Transverse colon (tissue), 4 donors: ENCODE results near the gene KRT81. TPM values are rescaled to one million over a fixed set of nuclear protein-coding genes. Genes with fewer than 3 reads are reported as not detected.

Experiments
- DNase-seq: peaks from one replicate; pipeline ENCODE4 v3.0.0-alpha.2; 2019
- H3K27ac ChIP-seq, 4 donors: fragments of 200-600 bp; sonication (generic); 2 replicates each; pipeline ENCODE4 v1.5.1; 2016 to 2018; ENCODE audit warnings: inconsistent platforms in 4 of 4
- H3K27me3 ChIP-seq: fragments of 200-600 bp; sonication (generic); 2 replicates; pipeline ENCODE4 v1.5.1; 2017; ENCODE audit warnings: inconsistent platforms
- H3K36me3 ChIP-seq, 4 donors: fragments of 200-600 bp; sonication (generic); 2 replicates each; pipeline ENCODE4 v1.5.1; 2017 to 2019; ENCODE audit warnings: inconsistent platforms in 4 of 4
- H3K4me1 ChIP-seq, 4 donors: fragments of 200-600 bp; sonication (generic); 2 replicates each; pipeline ENCODE4 v1.5.1; 2017 to 2020; ENCODE audit warnings: inconsistent platforms in 4 of 4
- H3K4me3 ChIP-seq, 4 donors: fragments of 200-600 bp; sonication (generic); 1 replicate in 1 of 4; 2 replicates in 3 of 4; pipeline versions ENCODE4 v1.5.1 to v1.6.1; 2017 to 2019; ENCODE audit warnings: inconsistent platforms in 4 of 4
- H3K9me3 ChIP-seq, 2 donors: fragments of 200-600 bp; sonication (generic); 2 replicates each; pipeline ENCODE4 v1.5.1; 2017 to 2019; ENCODE audit warnings: inconsistent platforms in 2 of 2
- EP300 ChIP-seq: sonication (generic); formaldehyde crosslinking; IDR thresholded peaks from one replicate; pipeline ENCODE4 v1.6.1; 2017; ENCODE audit warnings: antibody characterized with exemption, low read depth
- POLR2A ChIP-seq: fragments of 450-650 bp; IDR thresholded peaks from one replicate; pipeline ENCODE4 v1.6.1; 2016; ENCODE audit warnings: antibody characterized with exemption, mild to moderate bottlenecking, moderate library complexity
- POLR2AphosphoS5 ChIP-seq, 3 donors: sonication (generic); formaldehyde crosslinking; IDR thresholded peaks; one replicate each; pipeline ENCODE4 v1.6.1; 2016; ENCODE audit warnings: antibody characterized with exemption in 3 of 3
- WGBS, 2 donors: methylation state at CpG; one replicate each; pipeline ENCODE4 v1.1.5; 2018; ENCODE audit warnings: low coverage in 1 of 2; 5-methylcytosine and 5-hydroxymethylcytosine counted together
- in situ Hi-C, 4 donors: fragments of 200-750 bp; cut with MboI; loops; one replicate each; pipeline versions ENCODE4 v1.15.0 to v1.15.1; 2017; ENCODE audit warnings: low sequenced_read_pairs in 3 of 4, low pct_ligation_motif_present in 1 of 4, low pct_unique_long_range_greater_than_20kb in 1 of 4
- intact Hi-C: fragments of 100-400 bp; cut with DNase I; formaldehyde crosslinking; loops from one replicate; pipeline ENCODE4 v1.15.1; 2023; ENCODE audit warnings: low total_unique reads
- total RNA-seq, 4 donors: library from RNA; depleted of rRNA; stranded (reverse); fragments of >200 nt; gene quantifications; one replicate each; pipeline ENCODE4 v1.1.0, GENCODE V29; 2016
- TF ChIP-seq, protein P1 (sequence below), 5 experiments: fragments of 200-600 bp in 3 of 5; fragments of 450-650 bp in 2 of 5; sonication (generic) in 3 of 5; IDR thresholded peaks; 1 replicate in 2 of 5; 2 replicates in 3 of 5; pipeline ENCODE4 v1.5.1; 2016 to 2017; ENCODE audit warnings: antibody characterized with exemption in 5 of 5, inconsistent platforms in 3 of 5, mild to moderate bottlenecking in 2 of 5, moderate library complexity in 1 of 5

Gene KRT81
- total RNA-seq, 4 donors from 2014 or later = not detected

GRCh38 chr12:52335598-52336262 is 44.4 kb upstream of the KRT81 start:
- TF ChIP-seq POLR2A = no peak
- peak in 1 of 3 donors; percentile 59 for TF ChIP-seq POLR2AphosphoS5 (IDR thresholded peaks at IDR 0.05)
- intact Hi-C loops = no loop called here
- WGBS, 2 donors = 43 to 59% methylated on average over 2 to 4 of the region's 4 CpGs
- H3K4me3 ChIP-seq = no peak overlapping the region
- in situ Hi-C loops = no loop called here
- no peaks in the 10 kb centered on the region for H3K36me3 ChIP-seq
- peak; percentile 74 for DNase-seq
- H3K4me1 ChIP-seq = peaks cover 0 to 8% (median 0%) of the 10 kb centered on the region in 4 donors
- H3K27ac ChIP-seq = no peak overlapping the region
- peaks cover 0 to 5% of the 10 kb centered on the region in 2 donors for H3K9me3 ChIP-seq
- H3K27me3 ChIP-seq = peaks cover 9% of the 10 kb centered on the region

DNA sequence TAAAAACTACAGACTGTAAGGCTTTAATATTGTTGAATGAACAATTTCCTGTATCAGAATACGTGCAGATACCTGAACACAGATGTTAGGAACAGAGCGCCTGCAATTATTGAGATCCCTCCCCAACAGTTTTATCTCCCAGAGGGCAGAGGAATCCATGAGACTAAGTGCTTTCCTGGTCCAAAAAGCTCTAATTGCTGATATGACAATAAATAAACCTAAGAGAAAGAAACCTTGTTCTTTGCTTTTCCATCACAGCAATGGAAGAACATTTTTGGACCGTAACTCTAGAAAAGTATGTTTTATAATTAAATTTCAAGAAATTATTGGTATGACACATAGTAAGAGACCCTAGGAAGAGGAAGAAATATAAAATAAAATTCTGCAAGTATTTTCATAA is 42.9 kb upstream of the KRT81 start:
- Histone ChIP-seq H3K4me3 (no peak overlapping the region), H3K36me3 (no peaks in the 10 kb centered on the region), H3K27ac (no peak overlapping the region), H3K4me1 (peaks cover 0 to 8% (median 0%) of the 10 kb centered on the region in 4 donors), H3K9me3 (peaks cover 0 to 5% of the 10 kb centered on the region in 2 donors), H3K27me3 (peaks cover 9% of the 10 kb centered on the region)
- in situ Hi-C loops = no loop called here
- TF ChIP-seq, protein P1, sequence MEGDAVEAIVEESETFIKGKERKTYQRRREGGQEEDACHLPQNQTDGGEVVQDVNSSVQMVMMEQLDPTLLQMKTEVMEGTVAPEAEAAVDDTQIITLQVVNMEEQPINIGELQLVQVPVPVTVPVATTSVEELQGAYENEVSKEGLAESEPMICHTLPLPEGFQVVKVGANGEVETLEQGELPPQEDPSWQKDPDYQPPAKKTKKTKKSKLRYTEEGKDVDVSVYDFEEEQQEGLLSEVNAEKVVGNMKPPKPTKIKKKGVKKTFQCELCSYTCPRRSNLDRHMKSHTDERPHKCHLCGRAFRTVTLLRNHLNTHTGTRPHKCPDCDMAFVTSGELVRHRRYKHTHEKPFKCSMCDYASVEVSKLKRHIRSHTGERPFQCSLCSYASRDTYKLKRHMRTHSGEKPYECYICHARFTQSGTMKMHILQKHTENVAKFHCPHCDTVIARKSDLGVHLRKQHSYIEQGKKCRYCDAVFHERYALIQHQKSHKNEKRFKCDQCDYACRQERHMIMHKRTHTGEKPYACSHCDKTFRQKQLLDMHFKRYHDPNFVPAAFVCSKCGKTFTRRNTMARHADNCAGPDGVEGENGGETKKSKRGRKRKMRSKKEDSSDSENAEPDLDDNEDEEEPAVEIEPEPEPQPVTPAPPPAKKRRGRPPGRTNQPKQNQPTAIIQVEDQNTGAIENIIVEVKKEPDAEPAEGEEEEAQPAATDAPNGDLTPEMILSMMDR (IDR thresholded peaks at IDR 0.05) = no peak
- TF ChIP-seq POLR2AphosphoS5 (IDR thresholded peaks at IDR 0.05) (no peak), EP300 (no peak), POLR2A (no peak)
- intact Hi-C loops = no loop called here
- WGBS, 2 donors = 85 to 86% methylated on average over 3 of the region's 3 CpGs
- no peak for DNase-seq

DNA sequence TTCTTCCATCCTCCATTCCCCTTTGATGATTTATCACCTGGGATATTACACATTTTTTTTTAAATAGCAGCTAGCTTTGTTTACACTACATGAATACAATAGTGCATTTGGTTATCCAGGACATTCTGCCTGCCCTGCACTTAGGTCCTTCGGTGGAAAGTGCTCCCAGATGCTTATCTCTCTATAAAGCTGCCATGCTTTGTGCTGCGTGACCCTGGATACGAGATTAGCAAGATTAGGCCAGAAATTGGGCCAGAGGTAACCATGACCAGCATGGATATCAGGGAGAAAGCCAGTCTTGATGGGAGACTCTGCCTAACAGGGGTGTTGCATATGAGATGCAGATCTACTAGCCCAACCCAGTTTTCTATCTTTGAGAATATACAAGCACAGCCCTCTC is 42.0 kb upstream of the KRT81 start:
- in situ Hi-C loops (no loop called here), intact Hi-C loops (no loop called here)
- Histone ChIP-seq H3K36me3 (no peaks in the 10 kb centered on the region), H3K27me3 (peaks cover 6% of the 10 kb centered on the region), H3K4me1 (peaks cover 0 to 8% (median 0%) of the 10 kb centered on the region in 4 donors), H3K9me3 (peaks cover 0 to 5% of the 10 kb centered on the region in 2 donors), H3K4me3 (no peak overlapping the region), H3K27ac (no peak overlapping the region)
- DNase-seq = no peak
- TF ChIP-seq EP300 (no peak), POLR2A (no peak), POLR2AphosphoS5 (IDR thresholded peaks at IDR 0.05) (no peak)
- TF ChIP-seq, protein P1 (IDR thresholded peaks at IDR 0.05) = no peak
- WGBS, 2 donors = 47% methylated on average over 3 of the region's 3 CpGs; no CpG with 5 or more reads in 1 of the 2 donors

DNA sequence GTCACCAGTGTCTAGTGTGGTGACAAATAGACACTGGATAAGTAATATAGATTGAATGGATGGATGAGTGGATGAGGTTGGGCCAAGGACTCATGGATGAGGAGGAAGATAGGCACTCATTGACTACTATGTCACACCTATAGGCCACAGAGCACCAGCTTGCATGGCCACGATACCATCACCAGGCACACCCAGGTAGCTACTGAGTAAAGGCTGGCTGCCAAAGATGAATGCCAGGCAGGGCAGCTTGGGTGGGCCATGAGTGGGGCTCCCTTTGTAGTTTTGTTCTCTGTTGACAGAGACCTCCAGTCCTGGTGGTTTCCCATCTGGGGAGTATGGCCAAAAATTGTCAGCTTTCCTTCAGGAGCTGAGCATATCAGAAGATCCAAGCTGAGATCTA is 41.0 kb upstream of the KRT81 start:
- Histone ChIP-seq H3K27ac (no peak overlapping the region), H3K4me1 (peaks cover 0 to 8% (median 0%) of the 10 kb centered on the region in 4 donors), H3K27me3 (peaks cover 6% of the 10 kb centered on the region), H3K9me3 (peaks cover 0 to 5% of the 10 kb centered on the region in 2 donors), H3K4me3 (no peak overlapping the region), H3K36me3 (no peaks in the 10 kb centered on the region)
- in situ Hi-C loops (no loop called here), intact Hi-C loops (no loop called here)
- TF ChIP-seq POLR2AphosphoS5 (IDR thresholded peaks at IDR 0.05) = no peak
- no peak for TF ChIP-seq EP300
- TF ChIP-seq, protein P1 (IDR thresholded peaks at IDR 0.05) = no peak
- TF ChIP-seq POLR2A = no peak
- DNase-seq = no peak
- 90% methylated on average over 1 of the region's 1 CpG; no CpG with 5 or more reads in 1 of the 2 donors for WGBS, 2 donors
